SK-MEL-5 (cell line): ENCODE results near the gene SLC35D2. TPM values are rescaled to one million over a fixed set of nuclear protein-coding genes. Genes with fewer than 3 reads are reported as not detected.

ENCODE experiments used
- DNase-seq: peaks from one replicate; pipeline ENCODE4 v3.0.0-alpha.2; 2016; ENCODE audit warnings: low read depth, low spot score
- in situ Hi-C: cut with HindIII; loops from 2 replicates; pipeline ENCODE4 v1.10.0; 2016; ENCODE audit warnings: low sequenced_read_pairs, high pct_unique_total_duplicates, low pct_unique_long_range_greater_than_20kb
- polyA plus RNA-seq, 2 experiments: library from polyadenylated mRNA; depleted of rRNA; stranded (reverse); fragments of >200 nt; gene quantifications; 2 replicates each; pipeline ENCODE4 v1.2.3, GENCODE V29; 2015
- total RNA-seq: library from RNA; depleted of rRNA; stranded (reverse); fragments of >200 nt; shearing (Covaris generic); gene quantifications from 2 replicates; pipeline ENCODE4 v1.2.3, GENCODE V29; 2014; rRNA removed

The SLC35D2 gene
- 48.7 and 54.5 TPM in 2 replicates for total RNA-seq
- polyA plus RNA-seq (2015; cell fraction: cytosol; rRNA removed), result 39.6 and 42.5 TPM in 2 replicates
- polyA plus RNA-seq (2015; cell fraction: nucleus; rRNA removed), result 20.6 and 24.1 TPM in 2 replicates

DNA sequence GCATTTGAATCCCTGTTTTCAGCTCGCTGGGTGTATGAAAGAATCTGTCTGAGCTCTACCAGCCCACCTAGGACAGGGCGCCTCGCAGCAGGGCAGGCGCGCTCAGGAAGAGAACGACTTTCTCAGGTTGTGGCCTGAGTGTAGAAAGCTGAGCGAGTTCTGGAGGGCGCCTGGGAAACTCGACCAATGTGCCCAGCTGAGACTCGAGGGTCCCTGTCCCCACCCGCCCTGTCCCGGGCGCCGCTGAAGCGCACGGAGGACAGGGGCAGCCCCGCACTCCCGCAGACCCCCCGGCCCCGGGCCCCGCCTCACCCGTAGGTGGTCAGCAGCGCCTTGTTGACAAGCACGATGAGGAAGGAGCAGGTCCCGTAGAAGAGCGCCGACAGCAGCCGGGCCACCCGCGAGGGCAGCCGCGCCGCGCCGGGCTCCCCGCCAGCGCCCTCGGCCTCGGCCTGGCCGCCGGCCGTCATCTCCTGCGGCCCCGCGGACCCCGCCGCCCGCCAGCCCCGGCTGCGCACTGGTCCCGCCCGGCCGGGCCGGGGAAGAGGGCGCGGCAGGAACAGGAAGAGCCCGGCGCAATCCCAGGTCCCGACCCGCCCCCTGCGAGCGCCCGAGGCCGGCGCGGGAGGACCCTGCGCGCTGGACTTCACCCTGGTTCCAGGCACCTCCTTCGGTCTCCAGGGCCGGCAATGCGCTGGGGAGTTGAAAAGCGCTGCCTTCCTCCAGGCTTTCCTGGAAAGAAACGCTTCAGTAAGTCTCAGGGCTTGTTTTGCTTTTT, at the start of gene SLC35D2:
TSS of gene SLC35D2 (minus strand) at position 547 of the 778 bp plus-strand sequence. CDS start at position 470, 77 bp downstream.
- peak; percentile 53 for DNase-seq
- in situ Hi-C loops, result no loop called here

DNA sequence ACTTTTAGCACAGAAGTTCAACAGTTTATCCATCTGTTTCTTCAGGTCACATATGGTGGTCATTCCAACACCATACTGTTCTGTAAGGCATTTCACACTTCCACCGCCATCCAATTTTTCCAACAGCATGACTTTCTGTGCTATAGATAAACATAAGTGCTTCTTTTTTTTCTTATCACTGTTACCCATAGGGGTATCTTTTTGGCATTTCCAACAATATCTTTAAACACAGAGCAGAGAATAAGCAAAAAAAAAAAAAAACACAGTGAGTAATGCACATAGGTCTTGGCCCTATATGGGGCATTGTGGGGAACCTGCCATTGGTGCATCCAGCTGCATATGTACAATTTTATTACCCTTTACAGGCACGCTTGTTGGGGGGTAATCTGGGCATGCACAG, 46.9 kb upstream of the SLC35D2 start:
- in situ Hi-C loops, result no loop called here
- DNase-seq, result no peak

DNA sequence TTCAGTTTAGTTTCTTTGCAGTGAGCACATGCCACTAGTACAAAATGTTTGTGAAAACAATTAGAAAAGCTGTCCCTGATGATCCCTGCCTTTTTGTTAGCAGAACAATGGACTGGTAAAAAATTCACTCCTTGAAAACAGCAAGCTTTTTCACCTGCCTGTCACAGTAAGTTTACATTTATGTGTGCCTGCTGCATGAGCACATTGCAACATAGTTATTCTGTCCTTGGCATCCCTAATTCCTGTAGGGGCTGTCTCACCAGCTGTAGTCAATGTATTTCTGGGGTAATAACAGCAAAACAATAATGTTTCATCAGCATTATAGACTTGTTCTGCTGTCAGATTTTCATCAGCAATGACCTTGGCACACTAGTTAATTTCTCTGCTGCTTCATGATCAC, 46.2 kb upstream of the SLC35D2 start:
- in situ Hi-C loops, result no loop called here
- no peak for DNase-seq

DNA sequence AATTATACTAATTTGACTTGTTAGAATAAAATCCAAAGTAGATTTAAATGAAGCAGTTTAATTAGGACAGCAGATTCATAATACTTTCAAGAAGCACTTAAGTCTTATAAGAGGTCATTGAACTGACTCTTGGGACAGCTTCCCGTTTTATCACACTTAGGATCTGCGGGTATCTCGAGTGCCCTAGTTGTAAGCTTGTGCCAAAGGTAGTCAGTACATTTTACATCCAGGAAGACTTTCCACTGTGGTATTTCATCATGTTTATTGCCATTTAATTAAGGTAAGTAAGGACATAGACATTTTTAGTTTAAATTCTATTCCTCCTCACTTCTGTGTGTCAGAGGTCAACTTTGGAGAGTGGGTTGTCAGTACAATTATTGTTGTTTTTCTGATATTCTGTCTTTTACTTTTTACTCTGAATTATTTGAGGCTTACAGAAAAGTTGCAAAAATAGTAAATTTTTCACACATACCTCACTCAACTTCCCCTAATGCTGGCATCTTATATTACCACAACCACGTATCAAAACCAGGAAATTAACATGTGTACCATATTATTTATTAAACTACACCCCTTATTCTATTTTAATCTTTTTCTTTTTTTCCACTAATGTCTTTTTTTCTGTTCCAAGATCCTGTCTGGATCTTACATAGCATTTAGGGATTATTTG, 42.1 kb upstream of the SLC35D2 start:
- no peak for DNase-seq
- in situ Hi-C loops, result no loop called here

DNA sequence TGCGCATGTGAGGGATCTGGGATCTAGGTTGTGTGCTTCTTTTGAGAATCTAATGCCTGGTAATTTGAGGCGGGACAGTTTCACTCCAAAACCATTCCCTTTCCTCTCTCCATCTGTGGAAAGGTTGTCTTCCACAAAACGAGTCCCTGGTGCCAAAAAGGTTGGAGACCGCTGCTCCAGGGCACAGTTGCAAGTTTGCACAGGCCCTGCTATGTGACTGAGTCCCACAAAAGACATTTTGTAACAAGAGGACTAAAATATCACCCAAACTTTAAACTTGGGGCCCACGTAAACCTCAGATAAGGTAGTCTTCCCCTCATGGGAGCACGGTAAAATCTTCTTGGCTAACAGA, 40.5 kb upstream of the SLC35D2 start:
- in situ Hi-C loops, result no loop called here

DNA sequence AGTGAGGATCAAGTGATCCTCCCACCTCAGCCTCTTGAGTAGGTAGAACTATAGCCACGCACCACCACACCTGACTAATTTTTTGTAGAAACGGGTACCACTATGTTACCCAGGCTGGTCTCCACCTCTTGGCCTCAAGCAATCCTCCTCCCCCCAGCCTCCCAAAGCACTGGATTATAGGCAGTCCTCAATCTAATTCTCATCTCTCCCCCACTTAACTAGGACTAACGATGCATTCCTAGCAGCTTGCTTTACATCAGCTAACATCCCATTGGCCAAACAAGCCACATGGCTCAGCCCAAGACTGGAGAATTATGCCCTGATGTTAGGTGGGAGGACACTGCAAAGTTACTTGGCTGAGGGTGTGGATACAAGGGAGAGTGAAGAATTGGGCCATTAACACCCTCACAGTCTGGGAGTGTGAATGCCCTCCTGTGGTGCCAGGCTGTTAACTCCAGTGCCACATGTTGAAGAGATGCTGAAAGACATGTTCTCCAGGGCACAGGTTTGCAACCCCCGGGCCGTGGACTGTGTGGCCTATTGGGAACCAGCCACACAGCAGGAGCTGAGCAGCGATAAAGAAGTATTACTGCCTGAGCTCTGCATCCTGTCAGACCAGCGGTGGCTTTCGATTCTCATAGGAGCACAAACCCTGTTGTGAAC, 39.9 kb upstream of the SLC35D2 start:
- no peak for DNase-seq
- in situ Hi-C loops, result no loop called here

More for the DNA sequence above, 40.5 kb upstream of the SLC35D2 start:
- DNase-seq, result no peak

DNA sequence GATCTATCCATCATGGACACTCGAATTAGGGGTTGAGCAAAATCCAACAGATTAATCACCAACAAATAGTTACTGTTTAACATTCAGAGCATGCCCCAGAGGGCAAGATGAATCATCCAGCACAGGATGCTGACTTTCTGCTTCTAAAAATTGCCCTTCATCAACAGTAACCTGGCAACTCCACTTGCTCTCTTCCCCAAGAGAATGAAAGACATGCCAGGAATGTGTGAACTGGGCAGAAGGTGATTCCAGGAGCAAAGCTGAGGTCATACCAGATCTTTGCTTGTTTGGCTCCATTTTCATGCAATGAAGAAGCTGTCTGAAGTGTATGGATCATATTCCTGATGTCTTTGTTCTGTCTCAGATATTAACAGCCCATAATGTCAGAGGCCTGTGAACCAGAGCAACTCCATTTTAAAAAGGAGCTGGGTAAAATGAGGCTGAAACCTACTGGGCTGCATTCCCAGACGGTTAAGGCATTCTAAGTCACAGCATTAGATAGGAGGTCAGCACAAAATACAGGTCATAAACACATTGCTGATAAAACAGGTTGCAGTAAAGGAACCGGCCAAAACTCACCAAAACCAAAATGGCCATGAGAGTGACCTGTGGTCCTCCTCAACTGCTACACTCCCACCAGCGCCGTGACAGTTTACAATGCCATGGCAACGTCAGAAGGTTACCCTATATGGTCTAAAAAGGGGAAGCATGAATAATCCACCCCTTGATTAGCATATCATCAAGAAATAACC, 37.1 kb upstream of the SLC35D2 start:
- in situ Hi-C loops, result no loop called here
- DNase-seq, result peak; percentile 96

DNA sequence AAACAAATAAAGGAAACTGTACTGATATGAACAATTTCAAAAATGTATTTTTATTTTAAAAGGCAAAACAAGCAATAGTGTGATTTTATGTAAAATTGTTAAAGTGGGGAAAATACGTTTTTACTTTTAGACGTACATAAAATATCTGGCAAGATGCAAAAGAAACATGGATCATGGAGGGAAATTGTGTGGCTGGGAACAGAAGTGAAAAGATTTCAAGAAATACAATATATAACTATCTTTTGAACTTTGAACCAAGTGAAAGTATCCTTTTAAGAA, 36.1 kb upstream of the SLC35D2 start:
- DNase-seq, result no peak
- in situ Hi-C loops, result no loop called here

DNA sequence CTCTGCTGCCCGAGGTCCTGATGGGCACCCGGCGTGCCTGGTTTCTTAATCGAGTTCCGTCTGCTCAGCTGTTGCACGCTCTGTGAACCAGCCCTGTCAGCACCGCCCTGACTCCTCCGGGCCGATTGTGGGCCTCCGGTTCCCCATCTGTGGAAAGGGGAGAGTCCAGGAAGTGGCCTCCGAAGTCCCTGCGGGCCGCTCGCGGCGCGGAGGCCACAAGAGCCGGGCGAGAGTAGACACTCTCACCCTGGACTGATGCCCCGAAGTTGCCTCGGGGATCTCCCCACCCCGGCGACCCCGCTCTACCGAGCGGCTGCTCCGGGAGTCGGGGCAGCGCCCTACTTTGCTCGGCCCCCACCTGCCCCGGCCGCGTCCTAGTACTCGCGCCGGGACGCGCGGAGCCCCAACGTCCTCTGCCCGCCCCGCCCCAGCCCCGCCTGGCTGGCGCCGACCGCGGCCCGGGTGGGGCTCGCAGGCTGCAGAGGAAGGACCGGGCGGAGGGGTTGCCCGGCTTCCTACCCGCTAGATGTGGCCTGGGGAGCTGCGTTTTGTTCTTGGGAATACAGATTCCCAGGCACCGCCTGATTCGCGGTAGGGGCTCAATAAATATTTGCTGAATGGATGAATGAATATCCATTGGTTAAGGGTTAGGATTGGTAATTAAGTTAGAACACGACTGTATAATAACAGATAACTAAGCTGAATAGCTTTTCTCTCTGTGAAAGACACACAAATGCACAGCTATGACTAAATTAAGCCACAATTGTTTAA, 35.6 kb upstream of the SLC35D2 start:
- DNase-seq, result peak; percentile 72
- in situ Hi-C loops, result no loop called here

DNA sequence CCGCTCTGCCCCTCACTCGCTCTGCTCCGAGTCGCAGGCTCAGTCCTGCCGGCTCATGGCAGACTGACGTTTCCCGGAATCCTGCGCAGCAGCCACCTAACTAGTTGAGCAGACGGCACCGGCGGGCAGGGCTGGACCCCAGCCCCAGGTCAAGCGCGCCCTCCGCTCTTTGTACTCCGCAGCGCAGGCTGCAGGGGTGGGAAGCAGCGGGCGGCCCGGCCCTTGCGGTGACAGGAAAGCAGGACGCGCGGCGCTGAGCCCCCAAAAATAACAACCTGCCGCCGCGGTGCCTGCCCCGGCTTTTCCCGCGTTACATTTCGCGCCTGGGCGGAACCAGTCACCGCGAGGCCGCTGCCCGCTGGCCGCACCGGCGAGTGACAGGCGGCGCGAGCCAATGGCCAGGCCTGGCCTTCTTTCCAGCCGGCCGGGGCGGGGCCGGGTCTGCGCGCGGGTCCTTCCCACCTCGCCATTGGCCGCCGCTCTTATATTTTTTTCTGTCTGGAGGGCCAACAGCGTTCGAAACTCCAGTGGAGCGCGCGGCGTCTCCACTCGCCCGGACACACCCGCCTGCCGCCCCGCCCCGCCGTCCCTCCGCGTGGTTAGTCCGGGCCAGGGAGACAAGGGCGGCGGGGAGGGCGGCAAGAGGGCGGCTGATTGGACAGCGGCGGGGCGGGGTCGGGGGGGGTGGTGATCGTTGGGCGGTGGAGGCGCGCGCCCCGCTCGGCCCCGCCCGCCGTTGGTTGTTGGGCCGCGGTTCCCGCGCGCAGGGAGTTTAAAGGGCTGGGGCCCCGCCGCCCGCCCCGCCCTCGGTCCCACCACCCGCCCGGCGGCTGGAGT, 34.8 kb upstream of the SLC35D2 start, which contains the start of gene ZNF367:
TSS of gene ZNF367 (minus strand) at position 288 of the 837 bp plus-strand sequence. CDS start 338 bp downstream, outside the sequence.
- in situ Hi-C loops, result no loop called here
- peak; percentile 97 for DNase-seq

DNA sequence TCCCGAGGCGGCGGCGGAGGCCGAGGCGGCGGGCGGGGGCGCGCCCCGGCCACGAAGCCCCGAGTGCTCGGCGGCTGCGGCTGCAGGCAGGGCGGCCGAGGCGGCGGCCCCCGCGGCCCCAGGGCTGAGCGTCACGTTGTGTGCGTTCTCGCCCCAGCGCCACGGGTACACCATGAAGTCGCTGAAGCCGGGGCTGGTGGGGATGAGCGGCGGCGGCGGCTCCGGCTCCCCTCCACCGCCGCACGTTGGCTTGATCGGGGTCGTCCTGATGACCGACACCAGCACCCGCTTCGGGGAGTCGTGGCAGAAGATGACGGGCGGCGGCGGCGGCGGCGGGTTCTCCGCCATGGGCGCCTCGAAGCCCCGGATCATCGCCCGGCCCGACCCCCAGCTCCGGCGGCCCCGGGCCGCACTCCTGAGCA, 34.2 kb upstream of the SLC35D2 start:
- in situ Hi-C loops, result no loop called here
- DNase-seq, result no peak

DNA sequence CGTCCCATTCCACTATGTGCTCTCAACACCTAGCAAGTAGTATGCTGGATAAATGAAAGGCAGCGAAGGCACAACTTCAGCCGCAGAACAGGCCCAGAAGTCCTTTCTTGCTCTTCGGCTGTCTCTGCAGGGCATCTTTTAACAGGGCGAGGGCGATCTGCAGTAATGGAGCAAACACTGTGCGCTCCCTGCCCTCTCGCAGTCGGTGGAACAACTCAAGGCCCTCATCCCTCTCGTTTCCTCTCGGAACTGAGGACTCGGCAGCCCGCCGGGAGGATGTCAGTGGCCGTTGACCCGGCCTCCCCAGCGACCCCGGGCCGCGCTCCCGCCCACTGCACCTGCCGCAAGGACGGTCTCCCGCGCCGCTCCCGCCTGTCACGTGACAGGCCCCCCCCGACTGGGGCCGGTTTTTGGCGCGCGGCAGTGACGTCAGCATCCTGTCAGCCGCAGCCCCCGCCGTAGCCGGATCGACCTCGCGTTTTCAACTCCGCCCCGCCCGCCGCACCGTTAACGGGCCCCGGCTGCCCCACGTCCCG, 33.6 kb upstream of the SLC35D2 start:
- peak; percentile 78 for DNase-seq
- in situ Hi-C loops, result no loop called here

DNA sequence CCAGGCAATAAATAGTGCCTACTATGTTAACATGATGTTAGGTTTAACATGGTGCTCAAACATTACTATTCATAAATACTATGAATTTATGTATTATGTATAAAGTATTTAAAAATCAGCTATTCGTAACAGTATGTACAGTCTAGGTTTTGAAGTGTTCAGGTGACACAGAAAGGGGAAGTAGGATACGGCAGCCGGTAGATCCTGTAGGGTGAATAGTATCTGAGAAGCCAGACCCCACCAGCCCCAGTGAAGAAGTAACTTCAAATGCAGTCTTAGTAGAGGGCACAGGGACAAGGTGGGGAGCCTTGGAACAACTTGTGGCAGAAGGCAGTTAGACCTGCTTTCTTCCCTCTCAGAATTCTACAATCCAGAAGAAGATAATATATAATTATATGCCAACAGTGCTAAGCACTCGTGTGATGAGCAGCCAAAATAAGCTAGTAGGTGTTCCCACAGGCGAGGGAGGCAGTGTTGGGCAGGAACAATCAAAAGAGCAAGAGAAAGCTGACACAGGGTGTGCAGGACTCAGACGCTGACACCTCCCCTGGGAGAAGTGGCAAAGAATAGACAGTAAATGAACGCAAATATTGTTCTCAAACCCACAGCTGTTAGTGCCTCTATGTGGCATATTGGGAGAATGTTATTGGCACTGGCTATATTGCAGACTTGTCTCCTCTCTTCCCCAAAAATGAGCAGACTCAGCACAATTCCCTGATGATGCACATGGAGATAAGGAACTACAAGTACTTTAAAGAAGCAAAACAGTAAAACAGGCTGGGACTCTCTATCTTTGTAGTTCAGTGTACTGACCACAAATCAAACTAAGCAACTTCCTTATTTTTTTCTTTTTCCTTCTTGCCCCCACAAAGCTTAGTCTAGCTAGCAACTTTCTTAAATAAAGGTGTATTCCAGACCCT, 30.1 kb upstream of the SLC35D2 start:
- in situ Hi-C loops, result no loop called here
- DNase-seq, result peak; percentile 22

DNA sequence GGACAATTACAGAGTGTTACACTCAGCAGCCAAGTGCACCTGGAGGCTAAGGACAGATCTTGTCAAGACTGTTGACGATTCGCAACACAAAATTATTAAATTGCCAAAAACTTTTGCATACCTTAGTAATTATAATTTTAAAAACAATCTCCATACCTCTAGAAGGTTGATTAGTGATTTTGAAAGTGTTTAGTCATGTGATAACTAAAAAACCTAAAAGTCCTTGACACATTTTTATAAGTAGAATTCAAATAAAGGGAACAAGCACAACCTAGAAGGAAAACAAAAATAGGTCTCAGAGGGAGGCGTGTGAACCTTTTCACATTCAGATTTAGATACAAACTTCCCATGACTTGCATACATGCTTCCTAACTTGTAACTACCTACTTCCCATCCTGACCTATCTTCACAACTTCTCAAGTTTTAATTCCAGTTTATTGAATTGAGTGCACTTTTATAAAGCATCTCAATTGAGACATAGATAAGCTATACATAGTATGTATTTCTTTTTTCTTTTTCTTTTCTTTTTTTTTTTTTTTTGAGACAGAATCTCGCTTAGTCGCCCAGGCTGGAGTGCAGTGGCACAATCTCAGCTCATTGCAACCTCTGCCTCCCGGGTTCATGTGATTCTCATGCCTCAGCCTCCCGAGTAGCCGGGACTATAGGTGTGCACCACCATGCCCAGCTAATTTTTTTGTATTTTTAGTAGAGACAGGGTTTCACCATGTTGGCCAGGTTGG, 28.8 kb upstream of the SLC35D2 start:
- DNase-seq, result no peak
- in situ Hi-C loops, result no loop called here
